Fibroblast of lung (primary cell): ENCODE measurements around the gene CHCHD10. TPM values are rescaled to one million over a fixed set of nuclear protein-coding genes. Genes with fewer than 3 reads are reported as not detected.

ENCODE experiments used
- DNase-seq, 2 donors: peaks; one replicate each; pipeline versions ENCODE4 v3.0.0 to v3.0.0-alpha.2; 2010; ENCODE audit warnings: low read depth in 2 of 2
- H2AFZ ChIP-seq: 2 replicates; pipeline ENCODE4 v1.5.1; 2012; ENCODE audit warnings: low read length, control low read depth, inconsistent platforms
- H3K27ac ChIP-seq: 2 replicates; pipeline ENCODE4 v1.5.1; 2011; ENCODE audit warnings: low read length, control low read depth; ENCODE audit not compliant: insufficient read depth
- H3K27me3 ChIP-seq: 2 replicates; pipeline ENCODE4 v1.5.1; 2011; ENCODE audit warnings: mild to moderate bottlenecking, low read length; ENCODE audit not compliant: control insufficient read depth, insufficient read depth
- H3K36me3 ChIP-seq: 2 replicates; pipeline ENCODE4 v1.5.1; 2011; ENCODE audit warnings: low read length; ENCODE audit not compliant: control insufficient read depth, insufficient read depth
- H3K4me1 ChIP-seq: 2 replicates; pipeline ENCODE4 v1.5.1; 2011; ENCODE audit warnings: low read length; ENCODE audit not compliant: control insufficient read depth, insufficient read depth; ENCODE audit errors: extremely low read depth
- H3K4me2 ChIP-seq: 2 replicates; pipeline ENCODE4 v1.5.1; 2011; ENCODE audit warnings: low read length, control low read depth; ENCODE audit not compliant: insufficient read depth; ENCODE audit errors: extremely low read depth
- H3K4me3 ChIP-seq, 4 experiments: fragments of 200-600 bp in 1 of 4; sonication (generic) in 1 of 4; replicated peaks in 1 of 4; 2 replicates each; pipeline ENCODE4 v1.5.1; 2011 to 2016; ENCODE audit warnings: low read length in 4 of 4, low read depth in 3 of 4, mild to moderate bottlenecking in 3 of 4, control low read depth in 2 of 4, inconsistent platforms in 1 of 4, mixed read lengths in 1 of 4; ENCODE audit not compliant: insufficient read depth in 1 of 4; ENCODE audit errors: control extremely low read depth in 1 of 4
- H3K79me2 ChIP-seq: 2 replicates; pipeline ENCODE4 v1.5.1; 2012; ENCODE audit warnings: mild to moderate bottlenecking, low read length, inconsistent platforms; ENCODE audit not compliant: control insufficient read depth, insufficient read depth
- H3K9ac ChIP-seq: 2 replicates; pipeline ENCODE4 v1.5.1; 2011; ENCODE audit warnings: mild to moderate bottlenecking, low read length, control low read depth; ENCODE audit not compliant: insufficient read depth
- H3K9me3 ChIP-seq: 2 replicates; pipeline ENCODE4 v1.5.1; 2012; ENCODE audit warnings: low read depth, low read length; ENCODE audit not compliant: control insufficient read depth, insufficient read depth
- H4K20me1 ChIP-seq: 2 replicates; pipeline ENCODE4 v1.5.1; 2011; ENCODE audit warnings: low read length; ENCODE audit not compliant: control insufficient read depth, insufficient read depth; ENCODE audit errors: extremely low read depth
- EZH2 ChIP-seq: IDR thresholded peaks from 2 replicates; pipeline ENCODE4 v1.5.1; 2012; ENCODE audit warnings: low read length, control low read depth, mild to moderate bottlenecking; ENCODE audit errors: missing control alignments
- polyA plus RNA-seq, 2 donors: library from polyadenylated mRNA; depleted of rRNA in 1 of 2; stranded (reverse) in 1 of 2; unstranded in 1 of 2; fragments of >200 nt; gene quantifications; 2 replicates each; pipeline ENCODE4 v1.2.1, GENCODE V29; 2011 to 2012; ENCODE audit warnings: missing spikeins in 1 of 2
- total RNA-seq: library from RNA; depleted of rRNA; stranded (reverse); fragments of >200 nt; gene quantifications from 2 replicates; pipeline ENCODE4 v1.2.1, GENCODE V29; 2014
- TF ChIP-seq, protein P1 (sequence below), 2 donors: IDR thresholded peaks in 1 of 2; conservative IDR thresholded peaks in 1 of 2; 1 replicate in 1 of 2; 2 replicates in 1 of 2; pipeline ENCODE4 v1.5.1; 2011 to 2012; ENCODE audit warnings: low read length in 2 of 2, control low read depth in 1 of 2, inconsistent platforms in 1 of 2, low read depth in 1 of 2, mild to moderate bottlenecking in 1 of 2

The CHCHD10 gene
- total and polyA plus RNA-seq, 2 donors (not counting 1 experiment from before 2014, with no cell fraction given), result 5.4 to 11.4 TPM

GRCh38 chr22:23769321-23769965 lies 1.7 kb upstream of the CHCHD10 start:
- Histone ChIP-seq H4K20me1 (no peaks in the 10 kb centered on the region), H3K9ac (no peak overlapping the region), H3K27ac (no peak overlapping the region), H3K27me3 (no peaks in the 10 kb centered on the region), H3K4me3 (no peak overlapping the region), H2AFZ (no peak overlapping the region), H3K9me3 (no peaks in the 10 kb centered on the region), H3K79me2 (no peaks in the 10 kb centered on the region), H3K4me1 (peaks cover 7% of the 10 kb centered on the region), H3K36me3 (no peaks in the 10 kb centered on the region), H3K4me2 (no peak overlapping the region)
- no peak for DNase-seq
- TF ChIP-seq EZH2, result no peak
- TF ChIP-seq, protein P1, sequence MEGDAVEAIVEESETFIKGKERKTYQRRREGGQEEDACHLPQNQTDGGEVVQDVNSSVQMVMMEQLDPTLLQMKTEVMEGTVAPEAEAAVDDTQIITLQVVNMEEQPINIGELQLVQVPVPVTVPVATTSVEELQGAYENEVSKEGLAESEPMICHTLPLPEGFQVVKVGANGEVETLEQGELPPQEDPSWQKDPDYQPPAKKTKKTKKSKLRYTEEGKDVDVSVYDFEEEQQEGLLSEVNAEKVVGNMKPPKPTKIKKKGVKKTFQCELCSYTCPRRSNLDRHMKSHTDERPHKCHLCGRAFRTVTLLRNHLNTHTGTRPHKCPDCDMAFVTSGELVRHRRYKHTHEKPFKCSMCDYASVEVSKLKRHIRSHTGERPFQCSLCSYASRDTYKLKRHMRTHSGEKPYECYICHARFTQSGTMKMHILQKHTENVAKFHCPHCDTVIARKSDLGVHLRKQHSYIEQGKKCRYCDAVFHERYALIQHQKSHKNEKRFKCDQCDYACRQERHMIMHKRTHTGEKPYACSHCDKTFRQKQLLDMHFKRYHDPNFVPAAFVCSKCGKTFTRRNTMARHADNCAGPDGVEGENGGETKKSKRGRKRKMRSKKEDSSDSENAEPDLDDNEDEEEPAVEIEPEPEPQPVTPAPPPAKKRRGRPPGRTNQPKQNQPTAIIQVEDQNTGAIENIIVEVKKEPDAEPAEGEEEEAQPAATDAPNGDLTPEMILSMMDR (conservative IDR thresholded peaks at IDR 0.05 in 1 of 2, IDR thresholded peaks at IDR 0.05 in 1 of 2; ENCODE audit: low read depth in 1 of 2, low read length in 2 of 2), result no peak

- no peak overlapping the region for H3K9ac ChIP-seq
- H2AFZ ChIP-seq, result no peak overlapping the region
Measured at GRCh38 chr22:23767303-23767672, 484 bp downstream of the CHCHD10 start.

More at GRCh38 chr22:23767303-23767672, 484 bp downstream of the CHCHD10 start:
- Histone ChIP-seq H4K20me1 (no peaks in the 10 kb centered on the region), H3K27me3 (no peaks in the 10 kb centered on the region), H3K9me3 (no peaks in the 10 kb centered on the region), H3K79me2 (no peaks in the 10 kb centered on the region), H3K4me3 (peak overlapping the region; percentile 50 to 62 (median 55)), H3K36me3 (no peaks in the 10 kb centered on the region), H3K4me2 (peak overlapping the region; percentile 87), H3K27ac (no peak overlapping the region), H3K4me1 (peaks cover 3% of the 10 kb centered on the region)
- TF ChIP-seq, protein P1 (conservative IDR thresholded peaks at IDR 0.05 in 1 of 2, IDR thresholded peaks at IDR 0.05 in 1 of 2; ENCODE audit: low read depth in 1 of 2, low read length in 2 of 2), result no peak
- TF ChIP-seq EZH2, result no peak
- DNase-seq, result no peak
